ENCODE measurements around the gene MMP25.

GRCh38 chr16:3098459-3099394 is 52.4 kb downstream of the MMP25 start, which contains the start of gene ZSCAN10:
- TF ChIP-seq EP300 (IDR thresholded peaks at IDR 0.05; ENCODE audit: borderline replicate concordance) (no peak), NFIC (IDR thresholded peaks at IDR 0.05) (no peak), YY1 (IDR thresholded peaks at IDR 0.05; ENCODE audit: low read depth) (no peak), MAX (IDR thresholded peaks at IDR 0.05) (no peak), REST (IDR thresholded peaks at IDR 0.05; ENCODE audit: low read depth) (no peak), TEAD4 (IDR thresholded peaks at IDR 0.05) (no peak), TAF1 (IDR thresholded peaks at IDR 0.05; ENCODE audit: low read depth) (no peak)
